NCI-H2227 (cell line): ENCODE results near the gene WNT7A.

Experiments
- DNase-seq: peaks from one replicate; lab custom pipeline; 2025; ENCODE audit not compliant: unreplicated experiment; lab: John Stamatoyannopoulos, UW

Gene WNT7A

DNA sequence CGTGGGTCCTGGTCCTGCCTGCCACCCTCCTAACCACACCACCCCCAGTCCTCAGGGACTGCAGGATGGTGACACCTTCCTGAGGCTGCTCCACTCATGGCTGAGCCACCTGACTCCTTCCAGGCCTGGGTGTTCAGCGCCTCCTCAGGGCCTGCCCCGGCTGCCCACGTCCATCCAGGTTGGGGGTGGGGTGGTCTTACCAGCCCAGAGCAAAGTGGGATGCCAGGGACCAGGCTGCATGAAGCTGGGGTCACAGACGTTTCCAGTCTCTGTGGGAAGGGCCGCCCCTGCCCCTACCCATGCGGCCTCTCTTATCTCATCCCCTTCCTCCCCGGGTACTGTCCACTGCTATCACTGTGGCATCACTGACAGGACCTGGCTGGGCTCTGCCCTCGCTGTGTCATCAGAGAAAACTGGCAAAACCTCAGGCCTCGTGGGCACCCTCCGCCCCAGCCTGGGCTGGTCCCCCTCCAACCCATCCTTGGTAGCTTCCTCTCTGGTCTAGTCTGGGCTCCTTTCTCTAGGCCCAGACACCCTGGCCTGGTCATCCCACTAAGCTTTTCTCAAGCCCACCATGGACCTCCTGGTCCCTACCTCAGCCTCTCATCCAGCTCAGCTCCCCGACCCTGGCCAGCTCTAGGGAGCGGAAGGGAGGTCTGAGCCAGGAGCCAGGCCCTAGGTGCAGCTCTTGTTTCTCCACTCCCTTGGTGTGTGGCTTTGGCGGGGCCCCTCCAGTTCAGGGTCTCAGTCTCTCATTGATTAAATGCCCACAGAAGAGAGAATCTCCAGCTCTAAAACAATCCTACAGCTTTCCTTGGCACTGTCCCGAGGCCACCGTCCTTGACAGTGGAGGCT lies 32.9 kb downstream of the WNT7A start:
- no peak for DNase-seq

DNA sequence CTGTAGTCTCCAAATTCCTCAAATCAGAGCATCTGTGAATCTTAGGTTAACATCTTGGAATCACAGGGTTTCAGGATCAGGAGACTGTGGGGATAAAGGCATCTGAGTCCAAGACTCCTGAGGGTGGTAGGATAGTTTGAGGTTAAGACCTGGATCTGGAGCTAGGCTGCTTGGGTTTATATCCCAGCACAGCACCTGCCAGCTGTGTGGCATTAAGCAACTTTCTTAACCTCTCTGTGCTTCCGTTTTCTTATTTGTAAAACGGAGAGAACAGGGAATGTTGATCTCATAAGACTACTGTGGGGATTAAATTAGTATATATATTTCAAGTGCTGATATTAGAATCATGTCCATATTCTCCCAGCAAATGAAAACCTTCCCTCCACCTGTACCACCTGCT lies 33.6 kb downstream of the WNT7A start:
- DNase-seq = no peak

DNA sequence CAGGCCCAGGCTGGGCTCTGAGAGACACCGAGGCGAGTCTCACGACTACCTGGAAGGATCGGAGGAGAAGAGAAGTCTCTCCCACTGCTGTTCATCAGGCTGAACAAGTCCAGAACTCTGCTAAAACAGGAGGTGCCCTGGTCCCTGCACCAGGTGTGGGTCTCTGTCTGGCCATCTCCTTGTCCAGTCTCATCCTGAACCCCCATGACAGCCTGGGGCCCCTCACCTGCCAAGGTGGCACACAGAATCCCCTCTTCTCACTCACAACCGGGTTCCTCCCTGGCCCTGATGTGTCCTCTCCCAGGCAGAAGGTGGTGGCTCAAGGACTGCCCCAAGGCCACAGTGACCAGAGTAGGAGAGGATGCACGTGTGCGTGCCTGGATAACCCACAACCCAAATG lies 34.1 kb downstream of the WNT7A start:
- DNase-seq = no peak

DNA sequence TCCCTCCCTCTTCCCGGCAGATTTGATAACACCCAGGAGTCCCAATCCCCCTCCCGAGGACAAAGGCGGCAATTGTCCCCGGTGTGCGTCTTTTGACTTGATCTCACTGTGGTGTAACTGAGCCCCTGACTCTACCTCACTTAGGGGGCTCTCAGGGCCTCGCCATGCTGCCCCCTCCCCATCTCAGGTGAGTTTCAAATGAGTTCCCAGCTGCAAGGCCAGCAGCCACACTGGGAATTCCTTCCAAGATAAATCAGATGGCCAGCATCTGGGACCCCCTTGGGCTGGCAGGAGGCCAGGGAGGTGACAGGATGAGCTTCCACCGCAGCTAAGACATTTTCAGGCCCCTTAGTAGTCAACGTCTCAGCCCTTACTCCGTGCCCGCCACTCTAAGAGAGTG lies 35.0 kb downstream of the WNT7A start:
- no peak for DNase-seq

DNA sequence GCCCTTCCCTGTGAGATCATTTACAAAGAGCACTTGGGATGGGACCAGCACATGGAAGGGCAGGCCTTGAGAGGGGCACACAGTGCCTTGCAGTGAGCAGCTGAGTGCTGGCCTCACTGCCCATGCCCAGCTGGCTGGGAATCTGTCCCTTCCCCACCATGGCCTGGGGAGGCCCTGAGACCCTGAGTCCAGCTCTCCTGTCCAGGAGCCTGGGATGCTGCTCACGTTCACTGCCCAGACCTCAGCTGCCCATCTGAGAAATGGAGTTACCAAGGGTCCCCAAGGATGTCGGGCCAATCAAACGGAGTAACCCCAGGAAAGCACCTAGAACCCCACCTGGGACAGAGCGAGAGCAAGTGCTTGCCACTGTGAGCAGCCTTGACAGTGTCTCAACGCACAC lies 35.6 kb downstream of the WNT7A start:
- no peak for DNase-seq

DNA sequence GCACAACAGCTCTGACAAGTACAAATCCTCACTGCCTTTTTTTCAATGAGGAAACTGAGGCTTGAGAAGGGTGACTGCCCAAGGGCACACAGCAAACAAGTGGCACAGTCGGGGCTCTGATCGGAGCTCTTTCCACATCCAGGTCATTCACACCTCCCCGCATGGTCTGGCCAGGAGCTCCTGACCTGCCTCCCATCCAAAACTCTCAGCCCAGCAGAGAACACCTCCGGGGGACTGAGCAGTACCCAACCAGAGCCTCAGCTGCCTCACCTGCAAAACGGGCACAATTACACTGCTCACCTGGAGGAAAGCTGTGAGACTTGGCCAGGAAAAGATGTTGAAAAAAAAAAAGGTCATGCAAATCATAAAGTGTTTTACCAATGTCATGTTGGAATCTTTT lies 36.5 kb downstream of the WNT7A start:
- no peak for DNase-seq

DNA sequence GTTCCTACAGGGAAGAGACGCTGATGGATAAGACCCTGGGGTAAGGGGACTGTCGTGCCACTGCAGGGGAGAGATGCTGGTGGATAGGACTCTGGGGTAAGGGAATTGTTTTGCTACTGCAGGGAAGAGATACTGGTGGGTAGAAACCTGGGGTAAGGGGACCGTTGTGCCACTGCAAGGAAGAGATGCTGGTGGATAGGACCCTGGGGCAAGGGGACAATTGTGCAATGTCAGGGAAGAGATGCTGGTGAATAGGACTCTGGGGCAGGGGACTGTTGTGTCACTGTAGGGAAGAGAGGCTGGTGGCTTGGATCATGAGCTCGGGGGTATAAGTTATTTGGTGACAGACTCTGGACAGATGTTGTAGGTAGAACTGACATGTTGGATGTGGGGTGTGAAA lies 37.6 kb downstream of the WNT7A start:
- DNase-seq = no peak

DNA sequence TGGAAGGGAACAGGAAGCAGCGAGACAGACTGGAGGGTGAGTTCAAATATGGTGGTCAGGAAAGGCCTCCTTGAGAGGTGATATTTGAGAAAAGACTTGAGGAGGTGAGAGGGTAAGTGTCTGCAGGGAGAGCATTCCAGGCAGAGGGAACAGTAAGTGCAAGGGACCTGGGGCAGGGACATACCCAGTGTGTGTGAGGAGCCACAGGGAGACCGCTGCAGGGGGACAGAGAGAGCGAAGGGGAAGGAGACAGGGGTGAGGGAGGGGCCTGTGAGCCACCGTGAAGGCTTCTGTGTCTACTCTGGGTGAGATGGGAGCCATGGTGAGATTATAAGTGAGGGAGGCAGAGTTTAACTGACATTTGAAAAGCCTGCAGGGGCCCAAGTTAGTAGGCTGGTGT lies 38.0 kb downstream of the WNT7A start:
- no peak for DNase-seq

DNA sequence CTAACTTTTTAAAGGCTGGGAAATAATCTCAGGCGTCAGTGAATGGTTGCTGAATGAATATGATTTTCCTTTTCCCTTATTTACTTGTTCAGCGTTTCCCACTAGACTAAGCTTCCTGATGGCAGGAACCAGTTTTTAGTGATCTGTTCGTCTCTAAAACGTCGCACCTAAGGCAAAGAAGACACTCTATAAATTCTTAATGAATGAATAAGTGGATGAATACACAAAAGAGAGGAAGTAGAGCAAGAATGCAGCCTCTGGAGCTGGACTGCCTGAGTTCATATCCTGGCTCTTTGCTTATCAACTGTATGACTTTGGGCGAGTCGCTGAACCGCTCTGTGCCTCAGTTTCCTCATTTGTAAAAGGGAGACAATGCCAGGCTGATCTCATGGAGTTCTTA lies 38.7 kb downstream of the WNT7A start:
- DNase-seq = no peak

DNA sequence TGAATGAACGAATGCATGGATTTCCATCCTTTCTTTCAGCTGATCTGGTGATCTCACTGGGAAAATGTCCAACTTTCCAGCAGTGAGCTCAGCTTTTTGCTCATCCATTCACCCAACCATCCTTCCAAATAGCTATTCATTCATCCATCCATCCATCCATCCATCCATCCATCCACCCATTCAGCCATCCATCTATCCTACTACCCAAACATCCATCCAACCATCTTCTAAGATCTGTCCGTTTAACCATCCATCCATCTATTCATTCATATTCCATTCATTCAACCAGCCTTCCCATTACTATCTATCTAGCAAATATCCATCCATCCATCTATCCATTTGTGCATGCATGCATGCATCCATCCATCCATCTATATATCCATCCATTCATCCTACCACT lies 39.4 kb downstream of the WNT7A start:
- DNase-seq = no peak

DNA sequence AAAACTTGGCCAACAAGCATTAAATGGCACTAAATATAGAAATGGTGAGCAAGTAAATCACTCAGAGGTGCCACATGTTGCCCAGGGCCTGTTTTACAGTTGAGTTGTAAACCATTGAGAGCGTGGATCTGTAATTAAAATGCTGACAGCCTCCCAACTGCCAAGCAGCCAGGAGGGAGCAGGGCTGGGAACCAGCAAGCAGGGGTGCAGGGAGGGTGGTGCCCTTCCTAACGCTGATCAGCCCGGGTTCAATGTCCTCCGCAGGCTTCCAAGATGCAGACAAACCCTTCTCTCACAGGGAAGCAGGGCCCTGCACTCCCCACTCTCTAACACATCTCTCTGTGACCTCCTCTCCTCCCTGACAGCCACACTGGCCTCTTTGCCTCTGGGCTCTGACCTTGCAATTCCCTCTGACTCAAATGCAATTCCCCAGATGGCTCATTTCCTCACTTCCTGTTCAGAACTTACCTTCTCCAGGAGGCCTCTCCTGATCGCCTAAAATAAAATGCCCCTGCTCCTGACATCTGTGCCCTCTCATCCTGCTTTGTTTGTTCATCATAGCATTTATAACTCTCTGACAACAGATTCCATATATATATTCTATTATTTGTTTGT lies 40.0 kb downstream of the WNT7A start:
- DNase-seq = no peak

DNA sequence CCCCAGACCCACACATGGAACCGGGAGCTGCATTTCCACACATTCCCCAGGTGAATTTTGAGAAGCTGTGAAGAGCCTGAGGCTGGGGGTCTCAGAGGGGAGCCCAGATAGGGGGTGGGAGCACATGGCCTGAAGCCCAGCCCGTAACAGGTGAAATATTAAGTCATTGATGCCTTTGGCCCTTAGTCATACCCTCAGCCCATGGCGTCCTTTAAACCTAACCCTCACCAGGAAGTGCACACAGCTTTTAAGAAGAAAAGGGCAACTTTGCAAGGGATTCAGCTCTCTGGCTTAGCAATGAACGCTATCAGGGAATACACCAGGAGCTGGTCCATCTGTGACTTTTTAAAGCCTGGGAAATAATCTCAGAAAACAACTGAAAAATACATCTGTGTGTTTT lies 40.6 kb downstream of the WNT7A start:
- DNase-seq = no peak

DNA sequence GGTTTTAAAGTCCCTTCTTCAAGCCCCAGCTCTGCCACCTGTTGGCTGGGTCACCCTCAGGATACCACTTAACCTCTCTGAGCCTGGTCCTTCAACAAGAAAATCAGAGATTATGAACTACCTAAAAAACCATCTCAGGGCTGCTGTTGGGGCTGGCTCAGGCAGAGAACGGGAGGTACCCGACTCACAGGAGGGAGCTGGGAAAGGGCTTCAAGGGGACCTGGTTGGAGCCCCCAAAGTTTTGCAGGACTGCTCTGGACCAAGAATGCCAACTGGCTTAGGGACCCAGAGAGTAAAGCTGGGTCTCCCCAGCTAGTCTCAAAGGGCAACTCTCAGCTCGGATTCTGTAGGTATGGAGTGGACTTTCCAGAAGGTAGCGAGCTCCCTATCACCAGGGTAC lies 41.5 kb downstream of the WNT7A start:
- no peak for DNase-seq

DNA sequence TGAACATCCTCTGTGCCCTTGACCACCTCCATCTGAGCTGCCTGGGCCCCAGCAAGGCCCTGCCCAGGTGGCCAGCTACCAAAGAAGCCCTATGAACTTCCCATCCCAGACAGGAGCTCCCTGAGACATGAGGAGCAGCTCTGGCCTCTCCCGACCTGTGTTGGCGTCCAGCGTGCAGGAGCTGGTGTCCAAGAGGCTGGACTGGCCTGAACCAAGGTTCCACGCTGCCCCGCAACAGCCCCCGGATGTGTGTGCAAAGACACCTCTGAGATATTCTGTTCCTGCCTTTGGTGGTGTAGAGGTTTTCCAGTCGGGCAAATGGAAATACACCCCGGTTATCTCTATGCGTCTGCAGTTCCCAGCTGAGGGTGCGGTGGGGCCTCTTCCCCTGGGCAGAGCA lies 42.1 kb downstream of the WNT7A start:
- DNase-seq = no peak

DNA sequence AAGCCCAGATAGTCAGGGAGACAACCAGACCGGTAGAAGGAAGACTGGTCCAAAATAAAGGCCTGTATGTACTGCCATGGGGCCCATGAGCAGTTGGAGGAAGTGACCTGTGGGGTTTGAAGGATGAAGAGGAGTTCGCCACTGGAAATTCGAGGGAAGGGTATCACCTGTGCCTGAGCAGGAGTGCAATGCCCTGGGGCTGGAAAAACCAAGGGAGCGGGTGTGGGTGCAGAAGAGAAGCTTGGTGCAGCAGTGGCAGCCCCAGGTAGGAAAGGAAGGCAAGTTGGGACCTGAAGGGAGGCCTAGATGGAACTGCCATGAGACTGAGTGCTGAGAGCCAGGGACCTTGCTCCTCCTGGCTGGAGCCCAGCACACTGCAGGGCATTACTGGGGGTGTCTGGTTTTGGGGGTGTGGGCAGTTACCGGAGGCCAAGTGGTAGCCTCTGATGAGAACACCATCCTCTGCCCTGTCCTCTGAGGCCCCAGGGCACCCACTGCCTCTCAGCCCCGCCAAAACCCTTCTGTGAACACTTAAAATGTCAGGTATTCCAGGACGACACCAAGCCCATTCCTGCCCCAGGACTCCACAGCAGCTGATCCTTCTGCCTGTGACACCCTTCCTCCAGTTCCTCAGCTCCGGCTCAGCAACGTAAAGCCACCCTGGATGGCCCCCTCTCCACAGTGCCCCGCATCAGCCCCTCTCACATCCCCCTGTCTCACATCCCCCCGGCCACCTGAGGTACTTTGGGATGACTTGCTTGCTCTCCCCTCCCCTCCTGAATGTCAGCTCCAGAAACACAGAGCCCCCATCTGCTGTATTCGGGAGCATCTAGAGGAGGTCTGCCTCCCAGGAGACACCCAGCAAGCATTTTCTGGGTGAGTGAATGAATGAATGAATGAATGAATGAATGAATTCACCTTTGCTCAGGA lies 42.9 kb downstream of the WNT7A start:
- no peak for DNase-seq

DNA sequence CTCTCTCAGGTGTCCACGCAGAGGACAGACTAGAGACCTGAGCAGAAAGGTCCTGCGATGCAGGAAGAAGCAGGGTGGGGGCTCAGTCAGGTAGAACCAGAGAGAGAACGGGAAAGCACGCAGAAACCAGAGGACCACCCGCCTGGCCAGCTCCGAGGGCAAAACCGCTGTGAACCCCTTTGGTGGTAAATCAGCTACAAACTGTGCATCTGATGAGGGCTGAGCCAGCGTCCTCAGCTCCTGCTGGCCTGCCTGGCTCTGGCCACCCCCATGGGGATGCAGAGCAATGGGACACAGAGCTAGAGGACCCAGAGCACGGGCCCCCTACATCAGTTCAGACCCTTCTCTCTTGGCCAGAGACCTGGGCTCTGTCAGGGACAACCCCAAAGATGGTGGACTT lies 44.6 kb downstream of the WNT7A start:
- no peak for DNase-seq

DNA sequence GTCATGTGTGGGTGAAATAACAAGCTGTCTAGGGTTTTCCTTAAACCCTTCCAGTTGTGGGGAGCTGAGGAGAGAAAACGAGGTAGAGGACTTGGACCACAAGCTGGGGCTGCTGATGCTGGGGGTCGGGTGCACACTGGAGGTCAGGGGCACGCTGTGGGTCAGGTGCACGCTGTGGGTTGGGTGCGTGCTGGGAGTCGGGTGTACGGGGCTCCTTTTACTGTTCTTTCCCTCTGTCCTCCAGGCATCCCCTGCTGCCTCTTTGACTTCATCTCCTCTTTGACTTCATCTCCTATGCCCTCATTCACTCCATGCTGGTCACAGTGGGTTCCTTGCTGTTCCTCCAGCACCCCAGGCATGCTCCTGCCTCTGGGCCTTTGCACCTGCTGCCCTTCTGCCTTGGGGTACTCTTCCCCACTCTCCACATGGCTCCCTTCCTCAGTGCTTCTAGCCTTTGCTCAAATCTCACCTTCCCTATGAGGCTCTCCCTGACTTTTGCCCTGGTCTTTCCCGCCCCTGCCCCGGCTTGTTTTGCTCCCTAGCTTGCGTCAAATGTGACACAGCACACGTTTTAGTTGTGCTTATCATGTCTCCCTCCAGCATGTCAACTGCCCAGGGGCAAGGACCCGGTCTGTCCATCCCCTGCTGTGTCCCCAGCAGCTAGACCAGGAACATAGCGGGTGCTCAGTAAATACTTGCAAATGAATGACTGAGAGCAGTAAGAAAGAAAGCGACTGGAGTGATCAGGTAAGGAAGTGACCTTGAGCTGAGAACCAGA lies 45.4 kb downstream of the WNT7A start:
- DNase-seq = no peak

DNA sequence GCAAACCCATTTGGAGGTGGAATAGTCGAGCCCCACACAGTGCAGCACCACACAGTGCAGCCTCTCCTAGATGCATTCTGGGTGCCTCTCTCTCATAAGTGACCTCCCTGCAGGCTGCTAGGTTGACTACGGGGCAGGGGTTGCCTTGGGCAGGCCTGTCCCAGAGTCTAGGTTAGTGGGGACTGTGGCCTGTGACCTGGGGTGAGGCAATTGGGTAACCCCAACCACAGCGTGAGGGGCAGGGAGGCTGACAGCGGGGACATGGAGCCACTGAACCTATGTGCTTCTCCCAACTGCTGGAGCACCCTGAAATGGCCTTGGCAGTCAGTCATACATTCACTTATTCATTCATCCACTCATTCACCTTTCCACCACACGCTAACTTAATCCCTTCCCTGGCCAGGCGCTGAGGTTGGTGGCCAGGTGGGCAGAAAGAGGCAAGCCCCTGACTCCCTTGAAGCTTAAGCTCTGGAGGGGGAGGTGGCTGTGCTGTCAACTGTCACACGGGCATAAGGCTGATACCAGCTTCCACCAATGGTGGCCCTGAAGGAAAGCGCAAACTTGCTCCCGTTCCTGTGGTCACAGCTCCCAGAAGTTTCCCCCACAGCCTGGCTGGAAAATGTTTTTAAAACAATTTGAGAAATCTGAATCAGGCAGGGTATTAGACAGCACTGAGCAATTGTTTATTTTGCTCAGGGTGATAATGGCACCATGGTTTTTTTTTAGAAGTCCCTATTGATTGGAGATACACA lies 46.2 kb downstream of the WNT7A start:
- no peak for DNase-seq

DNA sequence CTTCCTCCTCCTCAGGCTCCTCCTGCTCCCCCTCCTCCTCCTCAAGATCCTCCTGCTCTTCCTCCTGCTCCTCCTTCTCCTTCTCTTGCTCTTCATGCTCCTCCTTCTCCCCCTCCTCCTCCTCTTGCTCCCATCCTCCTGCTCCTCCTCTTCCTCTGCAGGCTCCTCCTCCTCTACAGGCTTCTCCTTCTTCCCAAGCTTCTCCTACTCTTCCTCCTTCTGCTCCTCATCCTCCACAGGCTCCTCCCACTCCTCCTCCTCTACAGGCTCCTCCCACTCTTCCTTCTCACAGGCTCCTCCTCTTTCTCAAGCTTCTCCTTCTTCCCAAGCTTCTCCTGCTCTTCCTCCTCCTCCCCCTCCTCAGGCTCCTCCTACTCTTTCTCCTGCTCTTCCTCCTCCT lies 47.7 kb downstream of the WNT7A start:
- no peak for DNase-seq

DNA sequence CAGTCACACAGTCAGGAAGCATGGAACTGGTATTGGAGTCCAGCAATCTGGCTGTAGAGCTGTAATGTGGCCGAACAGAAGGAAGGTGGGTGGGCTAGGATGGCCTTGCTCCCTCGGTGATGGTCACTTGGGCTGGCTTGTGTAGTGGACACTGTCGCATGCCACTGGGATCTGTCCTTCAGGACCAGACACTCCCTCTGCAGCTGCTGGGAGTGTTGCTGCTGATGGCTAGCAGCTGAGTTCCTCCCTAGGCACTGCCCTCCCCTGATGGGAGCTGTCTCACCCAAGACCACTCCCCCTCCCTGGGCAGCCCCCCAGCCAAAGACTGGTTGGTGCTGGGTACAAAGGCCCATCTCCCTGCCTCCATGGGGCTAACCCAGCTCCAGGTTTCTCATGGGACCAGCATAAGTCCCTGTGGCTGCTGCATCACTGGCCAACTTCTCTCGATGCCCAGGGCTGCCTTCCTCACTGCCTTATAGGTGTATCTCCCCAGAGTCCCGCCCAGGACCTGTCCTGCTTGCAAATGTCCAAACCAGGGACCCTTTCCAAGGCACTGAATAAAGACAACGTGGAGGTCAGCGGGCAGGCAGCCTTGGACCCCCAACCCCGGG lies 48.4 kb downstream of the WNT7A start:
- DNase-seq = no peak
